Stimulated activated CD4-positive, alpha-beta T cell treated with anti-CD3 and anti-CD28 coated beads, TNF-alpha, amount 100 ng/mL, for 24 hours (primary cell): Measurements from ENCODE around the gene NFE2.
"Not testable (repeated sequence)": the region's sequence is repeated elsewhere in the genome, so short reads cannot be mapped to it uniquely, and the experiment has no call there.

Experiments
- DNase-seq, 3 experiments: peaks; one replicate each; pipeline ENCODE4 v3.0.0-alpha.2; 2020; ENCODE audit warnings: low read depth in 3 of 3

The NFE2 gene

DNA sequence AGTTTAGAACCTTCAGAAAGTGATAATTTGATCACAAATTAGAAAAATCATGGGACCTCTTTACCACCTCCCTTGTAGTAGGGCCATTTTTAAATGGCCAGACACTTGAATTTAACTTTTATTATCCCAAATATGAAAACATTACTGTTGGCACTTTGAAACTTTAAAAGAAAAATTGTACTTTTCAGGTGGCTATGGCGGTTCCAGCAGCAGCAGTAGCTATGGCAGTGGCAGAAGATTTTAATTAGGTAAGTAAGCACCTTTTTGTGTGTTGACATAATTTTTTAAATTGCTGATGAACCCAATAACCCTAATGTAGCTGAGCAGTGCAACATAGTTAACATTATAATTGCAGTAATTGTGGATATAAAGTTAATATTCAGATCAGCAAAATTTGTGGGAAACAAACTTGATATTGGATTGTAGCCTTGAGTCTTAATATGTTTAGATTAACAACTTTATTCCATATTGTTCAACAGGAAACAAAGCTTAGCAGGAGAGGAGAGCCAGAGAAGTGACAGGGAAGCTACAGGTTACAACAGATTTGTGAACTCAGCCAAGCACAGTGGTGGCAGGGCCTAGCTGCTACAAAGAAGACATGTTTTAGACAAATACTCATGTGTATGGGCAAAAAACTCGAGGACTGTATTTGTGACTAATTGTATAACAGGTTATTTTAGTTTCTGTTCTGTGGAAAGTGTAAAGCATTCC lies 16.6 kb downstream of the NFE2 start:
- DNase-seq, result not testable (repeated sequence)

DNA sequence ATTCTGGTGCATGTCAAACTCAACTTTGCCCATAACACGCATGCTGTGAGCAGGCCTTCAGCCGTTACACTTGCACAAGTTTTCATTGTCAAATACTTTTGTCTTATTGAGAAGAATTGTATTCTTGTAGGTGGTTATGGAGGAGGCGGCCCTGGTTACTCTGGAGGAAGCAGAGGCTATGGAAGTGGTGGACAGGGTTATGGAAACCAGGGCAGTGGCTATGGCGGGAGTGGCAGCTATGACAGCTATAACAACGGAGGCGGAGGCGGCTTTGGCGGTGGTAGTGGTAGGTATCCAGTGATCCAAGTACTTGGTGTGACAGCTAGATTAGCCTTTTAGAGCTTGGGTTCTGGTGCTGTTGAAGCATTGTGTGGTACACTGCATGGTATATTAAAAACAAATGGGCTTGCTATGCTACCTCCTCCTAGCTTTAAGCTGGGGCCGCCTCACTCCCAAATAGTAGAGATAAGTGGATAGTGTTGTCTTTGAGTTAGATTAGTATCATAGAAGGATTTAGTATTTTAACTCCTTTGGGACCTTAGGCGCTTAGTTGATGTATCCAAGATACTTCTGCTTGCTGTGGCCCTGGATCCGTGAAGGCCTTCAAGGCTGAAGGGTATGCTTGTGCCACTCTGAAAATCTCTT lies 17.7 kb downstream of the NFE2 start:
- DNase-seq, result peak in 1 of 3 experiments; percentile 32

DNA sequence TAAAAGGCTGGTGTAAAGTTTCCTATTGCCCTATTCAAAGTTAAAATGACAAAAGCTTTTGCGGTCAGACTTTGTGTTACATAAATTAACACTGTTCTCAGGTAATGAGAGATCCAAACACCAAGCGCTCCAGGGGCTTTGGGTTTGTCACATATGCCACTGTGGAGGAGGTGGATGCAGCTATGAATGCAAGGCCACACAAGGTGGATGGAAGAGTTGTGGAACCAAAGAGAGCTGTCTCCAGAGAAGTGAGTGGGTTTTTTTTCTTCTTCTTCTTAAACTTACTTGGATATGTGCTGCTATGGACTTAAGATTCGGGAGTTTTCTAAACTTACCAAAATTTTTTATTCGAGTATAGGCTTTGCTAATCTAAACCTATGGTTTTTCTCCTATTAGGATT lies 19.1 kb downstream of the NFE2 start:
- not testable (repeated sequence) for DNase-seq

DNA sequence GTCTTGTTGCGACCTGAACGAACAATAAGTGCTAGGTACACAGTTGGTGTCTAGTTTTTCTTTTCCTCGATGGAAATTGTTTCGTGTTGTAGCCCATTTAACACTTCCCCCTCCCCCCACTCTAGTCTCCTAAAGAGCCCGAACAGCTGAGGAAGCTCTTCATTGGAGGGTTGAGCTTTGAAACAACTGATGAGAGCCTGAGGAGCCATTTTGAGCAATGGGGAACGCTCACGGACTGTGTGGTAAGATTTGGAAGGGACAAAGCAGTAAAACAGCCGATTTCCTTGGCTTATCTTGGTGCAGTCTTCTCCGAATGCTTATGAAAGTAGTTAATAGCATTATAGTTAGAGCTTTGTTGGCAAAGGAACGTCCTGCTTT lies 19.6 kb downstream of the NFE2 start:
- DNase-seq, result not testable (repeated sequence)

DNA sequence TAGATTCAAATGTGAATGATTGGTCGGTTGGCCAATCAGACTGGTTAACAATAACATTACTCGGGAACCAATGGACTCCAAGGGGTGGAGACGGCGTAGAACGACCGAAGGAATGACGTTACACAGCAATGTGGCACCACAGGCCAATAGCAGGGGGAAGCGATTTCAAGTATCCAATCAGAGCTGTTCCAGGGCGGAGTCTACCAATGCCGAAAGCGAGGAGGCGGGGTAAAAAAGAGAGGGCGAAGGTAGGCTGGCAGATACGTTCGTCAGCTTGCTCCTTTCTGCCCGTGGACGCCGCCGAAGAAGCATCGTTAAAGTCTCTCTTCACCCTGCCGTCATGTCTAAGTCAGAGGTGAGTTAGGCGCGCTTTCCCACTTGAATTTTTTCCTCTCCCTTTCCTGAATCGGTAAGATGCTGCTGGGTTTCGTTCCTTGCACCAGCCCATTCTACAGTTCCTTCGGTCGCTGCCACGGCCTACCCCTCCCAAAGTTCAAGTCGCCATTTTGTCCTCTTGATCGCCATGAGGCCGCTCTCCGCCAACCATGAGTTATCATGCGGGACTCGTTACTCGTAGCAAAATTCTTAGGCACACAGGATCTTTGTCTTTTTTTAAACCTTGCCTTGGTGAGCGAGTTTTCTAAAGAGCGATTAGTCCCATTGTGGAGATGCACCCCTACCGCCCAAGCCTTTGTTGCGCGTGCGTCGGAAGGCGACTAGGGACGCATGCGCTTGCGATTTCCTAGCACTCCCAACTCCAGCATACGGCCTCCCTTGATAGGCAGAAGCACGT lies 20.2 kb downstream of the NFE2 start, which contains the start of gene HNRNPA1:
Gene HNRNPA1 (plus strand): TSS at position 259 of the 793 bp plus-strand sequence. CDS start 82 bp downstream, at position 341.
- DNase-seq, result peak; percentile 82 to 95 (median 90)

DNA sequence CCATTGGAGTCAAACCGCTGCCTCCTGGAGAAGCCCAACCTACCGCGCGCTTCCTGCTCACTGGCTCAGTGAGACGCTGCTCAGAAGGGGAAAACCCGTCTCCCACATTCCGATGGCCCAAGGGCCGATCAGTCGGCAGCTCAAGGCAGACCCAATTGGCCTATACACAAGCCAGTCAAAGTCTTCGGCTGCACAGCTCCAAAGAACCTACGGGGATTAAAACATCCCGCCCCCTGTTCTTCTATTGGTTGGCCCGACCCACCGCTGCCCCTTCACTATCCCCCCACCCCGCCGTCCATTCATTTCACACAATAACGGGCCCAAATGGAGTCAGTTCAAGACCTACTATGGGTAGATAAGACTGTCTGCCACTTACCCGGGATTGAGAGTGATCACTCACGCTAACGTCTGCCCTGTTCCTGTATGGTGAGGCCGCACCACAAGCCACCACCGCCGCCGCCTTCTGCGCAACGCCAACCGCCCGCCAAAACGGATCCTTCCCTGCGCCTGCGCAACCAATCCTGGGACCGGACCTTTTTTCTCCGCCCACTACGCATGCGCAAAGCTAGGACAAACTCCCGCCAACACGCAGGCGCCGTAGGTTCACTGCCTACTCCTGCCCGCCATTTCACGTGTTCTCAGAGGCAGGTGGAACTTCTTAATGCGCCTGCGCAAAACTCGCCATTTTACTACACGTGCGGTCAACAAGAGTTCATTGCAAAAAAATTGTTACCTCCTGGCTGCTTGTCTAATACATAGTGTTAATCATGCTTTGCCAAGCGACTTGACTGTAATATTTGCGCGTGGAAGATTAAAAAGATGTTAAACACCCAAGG lies 21.0 kb downstream of the NFE2 start, which contains the start of gene CBX5:
Gene CBX5 (minus strand): TSS at position 491 of the 836 bp plus-strand sequence. CDS start 22,472 bp downstream, outside the sequence.
- peak; percentile 98 to 100 (median 99) for DNase-seq

DNA sequence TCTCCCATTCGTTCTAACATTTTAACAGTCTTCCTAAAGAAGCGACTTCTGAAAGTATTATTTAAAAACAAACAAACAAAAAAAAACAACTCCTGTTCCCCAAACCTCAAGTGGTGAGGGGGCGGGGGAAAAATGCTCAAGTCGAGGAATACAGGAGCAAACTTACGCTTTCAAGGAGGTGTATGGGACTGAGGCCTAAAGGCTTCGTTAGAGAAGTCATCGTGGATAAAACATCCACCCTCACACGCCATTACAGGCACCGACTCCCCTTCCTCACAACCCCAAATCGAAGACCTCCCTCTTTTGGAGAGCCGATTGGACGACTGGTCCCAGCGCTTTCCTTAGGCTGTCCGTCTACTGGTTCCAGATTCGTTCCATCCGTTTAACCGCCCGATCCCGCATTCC lies 21.6 kb downstream of the NFE2 start:
- DNase-seq, result no peak

DNA sequence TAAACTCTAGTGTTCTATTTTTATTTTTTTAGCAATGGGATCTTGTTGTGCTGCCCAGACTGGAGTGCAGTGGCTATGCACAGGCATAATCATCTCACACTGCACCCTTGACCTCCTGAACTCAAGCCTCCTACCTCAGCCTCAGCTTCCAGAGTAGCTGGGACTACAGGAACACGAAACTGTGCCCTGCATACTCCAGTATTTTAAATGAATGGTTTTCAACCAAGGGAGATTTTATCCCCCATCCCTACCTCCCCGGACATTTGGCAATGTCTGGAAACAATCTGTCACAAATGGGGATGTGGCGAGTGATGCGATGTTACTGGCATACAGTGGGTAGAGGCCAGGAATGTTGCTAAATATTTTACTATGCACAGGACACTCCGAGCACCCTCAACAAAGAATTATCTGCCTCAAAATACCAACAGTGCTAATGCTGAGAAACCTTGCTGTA lies 23.0 kb downstream of the NFE2 start:
- no peak for DNase-seq

DNA sequence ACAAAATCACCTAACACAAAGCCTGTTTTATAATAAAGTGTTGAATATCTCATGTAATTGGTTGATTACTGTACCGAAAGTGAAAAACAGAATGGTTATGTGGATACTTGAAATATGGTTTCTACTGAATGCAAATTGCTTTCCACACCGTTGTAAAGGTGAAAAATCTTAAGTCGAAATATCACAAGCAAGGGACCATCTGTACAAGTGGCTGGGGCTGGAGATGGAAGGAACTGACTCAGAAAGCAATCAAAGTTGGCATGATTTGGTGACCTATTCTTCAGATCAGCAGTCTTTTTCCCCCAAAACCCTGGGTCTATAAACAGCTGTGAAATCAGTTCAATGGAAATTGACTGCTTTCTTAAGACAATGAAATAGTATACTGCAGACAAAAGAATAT lies 24.4 kb downstream of the NFE2 start:
- DNase-seq, result no peak

DNA sequence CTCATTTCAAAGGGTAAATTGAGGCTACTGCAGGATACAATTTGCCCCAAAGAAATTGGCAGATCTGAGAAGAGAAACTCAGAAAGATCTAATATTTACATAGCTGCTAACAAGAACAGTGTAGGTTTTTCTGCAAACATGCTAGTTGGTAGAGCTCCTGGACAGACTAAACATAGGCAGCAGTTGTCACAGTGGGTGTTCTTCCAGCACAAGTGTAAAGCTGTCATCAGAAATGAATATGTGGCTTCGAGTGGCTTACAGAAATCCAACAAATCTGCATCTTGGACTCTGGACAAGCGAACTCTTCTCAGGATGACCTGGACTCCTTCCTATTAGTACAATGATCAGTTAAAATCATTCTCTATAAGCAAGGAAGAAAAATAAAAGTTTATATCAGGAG lies 26.8 kb downstream of the NFE2 start:
- no peak for DNase-seq

DNA sequence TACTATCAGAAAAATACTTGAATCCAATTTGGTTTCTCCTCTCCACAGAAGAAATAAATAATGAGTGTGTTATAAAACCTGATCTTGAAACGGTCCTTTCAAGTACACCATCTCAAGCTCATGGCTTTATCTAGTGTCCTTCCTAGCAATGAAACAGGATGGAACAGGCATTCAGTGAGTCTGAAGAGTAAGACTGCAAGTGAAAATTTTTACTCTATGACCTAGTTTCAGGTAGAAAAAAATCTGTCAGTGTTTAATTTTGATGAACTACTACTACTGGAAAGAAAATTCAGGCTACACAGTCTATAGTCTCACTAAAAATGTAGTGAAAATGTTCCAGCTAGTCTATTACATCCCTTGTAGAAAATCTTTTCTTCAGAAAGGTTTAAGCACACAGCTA lies 28.6 kb downstream of the NFE2 start:
- no peak for DNase-seq

DNA sequence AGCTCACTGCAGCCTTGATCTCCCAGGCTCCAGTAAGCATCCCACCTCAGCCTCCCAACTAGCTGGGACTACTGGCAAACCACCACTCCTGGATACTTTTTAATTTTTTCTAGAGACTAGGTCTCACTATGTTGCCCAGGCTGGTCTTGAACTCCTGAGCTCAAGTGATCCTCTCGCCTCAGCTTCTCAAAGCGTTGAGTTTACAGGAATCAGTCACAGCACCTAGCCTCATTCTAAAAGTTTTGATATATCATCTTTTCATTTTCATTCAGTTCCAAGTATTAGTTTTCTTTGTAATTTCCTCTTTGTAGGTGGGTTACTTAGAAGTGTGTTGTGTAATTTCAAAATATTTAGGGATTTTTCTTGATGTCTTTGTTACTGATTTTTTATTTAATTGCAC lies 30.5 kb downstream of the NFE2 start:
- no peak for DNase-seq

DNA sequence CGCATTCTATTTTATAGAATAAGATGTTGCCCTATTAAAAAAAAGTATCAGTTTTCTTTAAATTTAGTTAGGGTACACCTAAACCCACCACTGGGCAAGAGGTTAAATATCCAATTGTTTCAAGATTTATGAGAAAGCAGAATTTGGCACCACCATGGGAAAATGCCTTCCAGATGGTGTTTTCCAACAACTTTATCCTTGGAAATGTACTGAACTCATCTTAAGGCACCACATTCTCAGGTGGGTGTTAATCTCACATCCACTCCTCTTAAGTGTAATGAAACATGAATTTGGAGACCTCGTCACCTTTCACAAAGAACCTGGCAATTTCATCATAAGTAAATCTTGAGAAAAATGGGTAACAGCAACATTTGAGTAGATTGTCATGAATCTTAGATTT lies 34.0 kb downstream of the NFE2 start:
- DNase-seq, result no peak

DNA sequence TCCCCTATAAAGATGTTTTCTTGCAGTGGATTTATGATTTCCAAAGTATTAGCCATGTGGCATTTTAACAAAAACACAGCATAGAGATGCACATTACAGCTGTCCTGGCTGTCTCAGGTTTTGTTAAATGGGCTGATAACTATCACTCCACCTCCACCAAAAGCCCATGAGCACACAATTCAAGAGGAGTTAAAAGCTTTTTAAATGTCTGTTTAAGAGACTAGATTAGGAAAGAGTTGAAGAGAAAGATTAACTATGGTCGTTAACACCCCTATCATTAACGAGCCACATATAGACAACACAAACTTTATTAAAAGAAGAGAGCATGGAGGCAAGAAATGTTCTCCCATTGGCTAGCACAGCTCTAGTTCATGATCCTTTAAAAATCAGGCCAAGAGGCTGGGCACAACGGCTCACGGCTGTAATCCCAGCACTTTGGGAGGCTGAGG lies 35.4 kb downstream of the NFE2 start:
- no peak for DNase-seq

DNA sequence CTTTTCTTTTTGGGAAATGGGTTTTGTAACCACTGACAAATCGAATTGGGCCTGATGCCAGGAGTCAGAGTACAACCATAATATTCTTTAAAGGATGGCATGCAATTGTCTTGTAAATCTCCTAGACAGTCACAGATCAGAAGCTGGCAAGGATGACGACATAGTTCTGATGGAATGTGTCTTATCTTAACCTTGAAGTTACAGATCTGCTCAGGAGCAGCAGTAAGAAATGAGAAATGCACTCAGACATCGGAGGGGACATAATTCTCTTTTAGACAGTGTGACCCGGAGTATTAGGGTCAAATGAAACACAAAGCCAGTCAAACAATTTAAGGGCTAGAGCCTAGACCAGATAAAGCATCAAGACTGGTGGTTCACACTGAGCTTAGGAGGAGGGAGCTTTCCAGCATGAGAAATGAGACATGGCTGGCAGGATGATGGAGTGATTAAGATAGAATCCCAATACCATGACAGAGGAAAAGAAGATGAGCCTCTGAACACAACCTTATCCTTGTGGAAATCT lies 38.4 kb downstream of the NFE2 start:
- no peak for DNase-seq

DNA sequence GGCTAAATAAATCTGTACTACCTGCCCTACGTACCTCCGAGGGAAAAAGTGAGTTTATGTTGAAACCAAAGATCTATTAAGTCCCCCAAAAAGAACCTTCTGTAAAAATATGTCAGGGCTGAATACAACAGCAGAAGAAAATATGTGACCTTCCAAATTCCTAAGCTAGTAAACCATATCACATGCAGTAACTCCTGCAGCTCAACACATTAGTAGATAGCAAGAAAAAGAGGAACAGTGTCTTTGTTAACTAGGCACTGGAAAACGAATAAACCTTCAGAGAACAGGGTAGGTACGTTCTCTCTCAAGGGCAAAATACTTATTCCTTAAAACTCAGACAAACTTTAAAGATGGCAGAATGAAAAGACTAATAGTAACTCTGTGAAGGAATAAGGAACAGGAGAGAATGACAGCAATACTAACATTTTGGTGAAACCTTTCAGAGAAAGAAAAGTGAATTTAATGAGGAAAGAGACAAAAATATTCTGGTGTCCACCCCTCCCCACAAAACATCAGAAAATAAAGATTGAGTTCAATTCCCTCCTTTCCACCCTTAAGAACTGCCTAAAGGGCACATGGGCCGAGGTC lies 38.9 kb downstream of the NFE2 start:
- no peak for DNase-seq

DNA sequence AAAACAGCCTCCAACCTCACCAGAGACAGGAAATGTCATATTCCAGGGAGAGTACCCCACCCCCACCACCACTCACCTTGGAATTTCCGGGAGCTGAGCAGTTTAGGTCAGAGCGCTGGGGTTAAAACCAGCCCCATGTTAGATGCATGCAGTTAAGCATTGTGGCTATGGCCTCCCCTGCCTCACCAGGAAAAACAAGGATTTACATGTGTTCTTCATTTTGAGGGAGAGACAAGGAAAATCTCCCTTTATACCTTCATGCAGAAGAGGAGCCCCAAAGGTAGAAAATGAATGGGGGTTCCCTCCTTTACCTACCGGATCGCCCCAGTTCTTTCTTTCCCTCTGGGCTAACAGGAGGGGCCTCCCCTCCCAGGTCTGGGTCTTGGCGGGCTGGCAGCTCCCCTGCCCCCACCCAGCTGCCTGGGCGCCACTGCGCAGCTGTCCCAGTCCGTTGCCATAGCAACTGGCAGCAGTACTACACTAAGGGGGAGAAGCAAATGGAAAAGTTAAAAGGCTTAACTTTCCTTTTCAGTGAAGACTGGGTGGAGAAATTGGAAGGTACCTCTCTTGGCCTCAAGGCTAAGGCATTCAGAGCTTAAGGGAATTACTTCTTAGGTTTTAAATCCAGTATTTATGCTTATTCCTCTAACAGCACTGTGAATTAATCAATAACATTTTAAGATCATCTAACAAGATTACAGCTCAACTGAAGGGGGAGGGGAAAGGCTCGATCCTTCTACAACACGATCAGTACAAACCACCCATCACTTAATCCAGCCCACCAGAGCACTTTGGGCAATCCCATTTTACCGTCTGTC lies 41.4 kb downstream of the NFE2 start:
- DNase-seq, result peak in 1 of 3 experiments; percentile 38

DNA sequence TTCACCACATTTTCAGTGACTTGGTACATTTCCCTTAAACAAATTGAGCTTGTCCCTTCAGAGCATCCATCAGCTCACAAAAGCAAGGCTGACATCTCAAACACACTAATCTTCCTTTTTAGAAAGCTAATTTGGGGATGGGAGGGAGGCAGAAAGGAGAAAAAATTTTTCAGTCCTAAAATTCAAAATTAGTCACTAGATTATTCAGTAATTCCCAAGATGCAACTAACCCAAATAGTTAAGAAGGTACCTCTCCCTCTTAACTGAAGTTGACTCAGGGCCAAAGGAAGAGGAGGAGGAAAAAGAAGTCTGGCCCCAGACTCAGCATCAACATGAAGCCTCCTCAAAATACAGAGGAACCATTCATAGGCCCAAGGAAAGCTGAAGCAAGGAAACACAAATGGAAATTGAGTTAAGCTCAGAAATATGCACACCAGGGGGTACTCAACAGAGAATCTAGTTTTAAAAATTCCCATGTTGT lies 42.6 kb downstream of the NFE2 start:
- no peak for DNase-seq

DNA sequence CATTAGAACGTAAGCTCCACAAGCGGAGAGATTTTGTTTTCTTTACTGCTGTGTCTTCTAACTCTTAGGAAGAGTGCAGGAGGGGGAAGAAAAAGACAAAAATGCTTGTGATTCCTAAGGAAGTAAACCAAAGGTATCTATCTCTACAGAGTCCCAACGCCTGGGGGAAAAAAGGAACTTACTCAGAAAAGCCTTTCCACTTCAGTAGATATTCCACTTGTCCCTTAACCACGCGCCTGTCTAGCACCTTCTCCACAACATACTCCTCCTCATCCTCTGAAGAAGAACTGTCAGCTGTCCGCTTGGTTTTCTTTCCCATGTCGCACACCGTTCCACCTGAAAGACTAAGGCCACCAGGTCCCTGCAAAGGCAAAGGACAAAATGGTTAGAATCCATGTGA lies 43.5 kb downstream of the NFE2 start:
- DNase-seq, result no peak

DNA sequence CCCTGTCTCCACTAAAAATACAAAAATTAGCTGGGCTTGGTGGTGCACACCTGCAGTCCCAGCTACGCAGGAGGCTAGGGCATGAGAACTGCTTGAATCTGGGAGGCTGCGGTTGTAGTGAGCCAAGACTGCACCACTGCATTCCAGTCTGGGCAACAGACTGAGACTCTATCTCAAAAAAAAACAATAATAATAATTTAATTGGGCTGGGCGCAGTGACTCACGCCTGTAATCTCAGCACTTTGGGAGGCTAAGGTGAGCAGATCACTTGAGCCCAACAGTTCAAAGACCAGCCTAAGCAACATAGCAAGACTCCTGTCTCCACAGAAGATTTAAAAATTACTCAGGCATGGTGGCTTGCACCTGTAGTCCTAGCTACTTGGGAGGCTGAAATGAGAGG lies 47.6 kb downstream of the NFE2 start:
- no peak for DNase-seq
